ENCODE data around the gene EPHA7.

- no peak for TF ChIP-seq SMARCC2 (IDR thresholded peaks at IDR 0.05)
- TF ChIP-seq CTCF (CRISPR knock-in tag; IDR thresholded peaks at IDR 0.05), result no peak
- TF ChIP-seq SIX4 (CRISPR knock-in tag; IDR thresholded peaks at IDR 0.05), result no peak
- TF ChIP-seq ZNF781 (CRISPR knock-in tag; IDR thresholded peaks at IDR 0.05; ENCODE audit: borderline replicate concordance, not compliant biosample characterization), result no peak
- TF ChIP-seq MIER3 (CRISPR knock-in tag; IDR thresholded peaks at IDR 0.05; ENCODE audit: borderline replicate concordance), result no peak
- no peak for TF ChIP-seq ZNF280B (CRISPR knock-in tag; IDR thresholded peaks at IDR 0.05; ENCODE audit: borderline replicate concordance)
- TF ChIP-seq ZFP62 (CRISPR knock-in tag; IDR thresholded peaks at IDR 0.05), result no peak
- no peak for TF ChIP-seq EP300 (IDR thresholded peaks at IDR 0.05; ENCODE audit: low read depth in 2 of 2, low read length in 2 of 2)
- no peak for TF ChIP-seq EP300 (CRISPR knock-in tag; IDR thresholded peaks at IDR 0.05; ENCODE audit: borderline replicate concordance)
- TF ChIP-seq ELK4 (CRISPR knock-in tag; IDR thresholded peaks at IDR 0.05; ENCODE audit: borderline replicate concordance), result no peak
- no peak for TF ChIP-seq PHF20 (CRISPR knock-in tag; IDR thresholded peaks at IDR 0.05)
- no peak for TF ChIP-seq MAFK (conservative IDR thresholded peaks at IDR 0.05 in 1 of 2, IDR thresholded peaks at IDR 0.05 in 1 of 2; ENCODE audit: low read length in 2 of 2)
- TF ChIP-seq TEAD3 (CRISPR knock-in tag; optimal IDR thresholded peaks at IDR 0.05; ENCODE audit: borderline replicate concordance), result no peak
- TF ChIP-seq PCBP2 (optimal IDR thresholded peaks at IDR 0.05; ENCODE audit: low read depth, low read length, poor library complexity, severe bottlenecking), result no peak
These were observed 77.3 kb downstream of the EPHA7 start for GRCh38 chr6:93341900-93342613.
